Anterior cingulate cortex (tissue), 58 donors: ENCODE data around the gene CST11.
"Not testable (repeated sequence)": the region's sequence is repeated elsewhere in the genome, so short reads cannot be mapped to it uniquely, and the experiment has no call there.

ENCODE experiments used
- DNase-seq, 58 donors: peaks; one replicate each; lab custom pipeline; 2025; lab: John Stamatoyannopoulos, UW

Gene CST11

GRCh38 chr20:23452776-23453175 is at the start of gene CST11:
Gene CST11 (minus strand): TSS chr20:23452876. CDS start chr20:23452811, 65 bp downstream.
- DNase-seq, result no peak

GRCh38 chr20:23501926-23502325 is 49.2 kb upstream of the CST11 start:
- DNase-seq, result no peak

GRCh38 chr20:23497536-23497935 is 44.9 kb upstream of the CST11 start:
- DNase-seq, result no peak

- no peak for DNase-seq
Measured at GRCh38 chr20:23493172-23493772, 40.6 kb upstream of the CST11 start.

- no peak for DNase-seq
Measured at GRCh38 chr20:23492292-23492691, 39.6 kb upstream of the CST11 start.

GRCh38 chr20:23490817-23491216 is 38.1 kb upstream of the CST11 start, which contains the start of gene CST8:
Gene CST8 (plus strand): TSS chr20:23491117. CDS start chr20:23491668, 551 bp downstream.
- DNase-seq, result no peak

GRCh38 chr20:23488996-23489395 is 36.3 kb upstream of the CST11 start:
- no peak for DNase-seq

GRCh38 chr20:23488470-23488869 is 35.8 kb upstream of the CST11 start:
- no peak for DNase-seq

- DNase-seq, result no peak
Measured at GRCh38 chr20:23484081-23484480, 31.4 kb upstream of the CST11 start.

GRCh38 chr20:23482138-23482537 is 29.5 kb upstream of the CST11 start:
- no peak for DNase-seq

- no peak for DNase-seq
Measured at GRCh38 chr20:23479043-23479442, 26.4 kb upstream of the CST11 start.

GRCh38 chr20:23477223-23477622 is 24.5 kb upstream of the CST11 start:
- no peak for DNase-seq

- no peak for DNase-seq
Measured at GRCh38 chr20:23476015-23476754, 23.5 kb upstream of the CST11 start.

- no peak for DNase-seq
Measured at GRCh38 chr20:23475395-23475794, 22.7 kb upstream of the CST11 start.

GRCh38 chr20:23473293-23473692 is 20.6 kb upstream of the CST11 start:
- DNase-seq, result not testable (repeated sequence)

GRCh38 chr20:23472306-23472705 is 19.6 kb upstream of the CST11 start:
- not testable (repeated sequence) for DNase-seq

GRCh38 chr20:23466961-23467360 is 14.3 kb upstream of the CST11 start:
- not testable (repeated sequence) for DNase-seq

GRCh38 chr20:23461180-23461579 is 8.5 kb upstream of the CST11 start:
- no peak for DNase-seq

- DNase-seq, result no peak
Measured at GRCh38 chr20:23459461-23460150, 6.9 kb upstream of the CST11 start.

- DNase-seq, result no peak
Measured at GRCh38 chr20:23456873-23457272, 4.2 kb upstream of the CST11 start.

GRCh38 chr20:23456409-23456808 is 3.7 kb upstream of the CST11 start:
- DNase-seq, result no peak

- DNase-seq, result no peak
Measured at GRCh38 chr20:23455639-23456038, 3.0 kb upstream of the CST11 start.
